T-cell (primary cell): Measurements from ENCODE around the gene CACNA1A. TPM values are rescaled to one million over a fixed set of nuclear protein-coding genes. Genes with fewer than 3 reads are reported as not detected.
"Not testable (repeated sequence)": the region's sequence is repeated elsewhere in the genome, so short reads cannot be mapped to it uniquely, and the experiment has no call there.

ENCODE experiments used
- ATAC-seq, 4 experiments: fragments of 200-7000 bp in 3 of 4; fragments of 150-1000 bp in 1 of 4; cut with Tn5 transposase; replicated peaks in 1 of 4; 1 replicate in 3 of 4; 2 replicates in 1 of 4; pipeline ENCODE4 v1.10.0; 2021; ENCODE audit warnings: moderate library complexity in 3 of 4, mild to moderate bottlenecking in 2 of 4, moderate number of reproducible peaks in 1 of 4
- CTCF ChIA-PET, 2 donors: fragments of 300-600 bp; sonication (Branson Sonifier 250); formaldehyde crosslinking; loops; one replicate each; lab custom pipeline; 2022; ENCODE audit warnings: antibody characterized with exemption in 2 of 2; lab: Charles Lee
- POLR2A ChIA-PET, 2 donors: fragments of 300-600 bp; sonication (Branson Sonifier 250); formaldehyde crosslinking; loops; one replicate each; lab custom pipeline; 2022; ENCODE audit warnings: antibody characterized with exemption in 2 of 2; lab: Charles Lee
- DNase-seq, 35 experiments: peaks; one replicate each; pipeline versions ENCODE4 v3.0.0 to v3.0.0-alpha.2; 2013 to 2023
- H3K27ac ChIP-seq: one replicate; pipeline ENCODE4 v1.5.1; 2013; ENCODE audit warnings: low read length
- H3K27me3 ChIP-seq, 2 experiments: replicated peaks in 1 of 2; 1 replicate in 1 of 2; 2 replicates in 1 of 2; pipeline versions ENCODE4 v1.6.1 to v1.7.0; 2013; ENCODE audit warnings: low read length in 1 of 2, mixed read lengths in 1 of 2; ENCODE audit not compliant: control insufficient read depth in 2 of 2, insufficient read depth in 2 of 2; ENCODE audit errors: extremely low read depth in 1 of 2
- H3K36me3 ChIP-seq, 2 donors: 1 replicate in 1 of 2; 2 replicates in 1 of 2; pipeline versions ENCODE4 v1.6.1 to v1.7.0; 2013; ENCODE audit warnings: low read length in 1 of 2; ENCODE audit not compliant: control insufficient read depth in 2 of 2, insufficient read depth in 1 of 2; ENCODE audit errors: extremely low read depth in 1 of 2
- H3K4me1 ChIP-seq, 2 experiments: 1 replicate in 1 of 2; 2 replicates in 1 of 2; pipeline versions ENCODE4 v1.6.1 to v1.7.0; 2013; ENCODE audit warnings: low read length in 2 of 2, mixed read lengths in 1 of 2; ENCODE audit not compliant: insufficient read depth in 2 of 2, control insufficient read depth in 1 of 2; ENCODE audit errors: extremely low read depth in 1 of 2
- H3K4me3 ChIP-seq, 2 donors: 1 replicate in 1 of 2; 2 replicates in 1 of 2; pipeline versions ENCODE4 v1.5.1 to v1.7.0; 2013; ENCODE audit warnings: mild to moderate bottlenecking in 2 of 2, low read length in 1 of 2, moderate library complexity in 1 of 2; ENCODE audit not compliant: control insufficient read depth in 1 of 2; ENCODE audit errors: extremely low read depth in 1 of 2
- H3K9me3 ChIP-seq: 2 replicates; pipeline ENCODE4 v1.7.0; 2013
- H3K27ac Mint-ChIP-seq, 2 donors: one replicate each; pipeline ENCODE4 v1.8.0; 2020 to 2021; ENCODE audit warnings: mild to moderate bottlenecking in 2 of 2, mixed read lengths in 2 of 2
- H3K27me3 Mint-ChIP-seq, 2 donors: one replicate each; pipeline ENCODE4 v1.8.0; 2021 to 2022; ENCODE audit warnings: mixed read lengths in 2 of 2
- H3K36me3 Mint-ChIP-seq: one replicate; pipeline ENCODE4 v1.8.0; 2021; ENCODE audit warnings: mixed read lengths
- H3K4me1 Mint-ChIP-seq, 3 donors: one replicate each; pipeline ENCODE4 v1.8.0; 2020 to 2022; ENCODE audit warnings: mixed read lengths in 3 of 3, mild to moderate bottlenecking in 1 of 3
- H3K4me3 Mint-ChIP-seq, 3 donors: one replicate each; pipeline ENCODE4 v1.8.0; 2020 to 2022; ENCODE audit warnings: mild to moderate bottlenecking in 3 of 3, mixed read lengths in 3 of 3, moderate library complexity in 3 of 3
- H3K9me3 Mint-ChIP-seq, 3 donors: one replicate each; pipeline ENCODE4 v1.8.0; 2020 to 2022; ENCODE audit warnings: mixed read lengths in 3 of 3
- WGBS: methylation state at CpG from one replicate; pipeline ENCODE4 v1.1.5; 2013; ENCODE audit warnings: missing lambda C conversion rate; ENCODE audit not compliant: insufficient coverage; 5-methylcytosine and 5-hydroxymethylcytosine counted together
- total RNA-seq, 35 experiments: library from RNA in 6 of 35; stranded (reverse) in 6 of 35; fragments of 120-200 nt in 1 of 35; gene quantifications; one replicate each; pipeline versions ENCODE4 v1.2.1 to v1.2.4 and lab custom pipeline; 2013 to 2026

Gene CACNA1A
- total RNA-seq, 5 donors from 2014 or later (not counting 1 experiment from before 2014, with no cell fraction given): 0.33 to 0.89 (median 0.51) TPM

DNA sequence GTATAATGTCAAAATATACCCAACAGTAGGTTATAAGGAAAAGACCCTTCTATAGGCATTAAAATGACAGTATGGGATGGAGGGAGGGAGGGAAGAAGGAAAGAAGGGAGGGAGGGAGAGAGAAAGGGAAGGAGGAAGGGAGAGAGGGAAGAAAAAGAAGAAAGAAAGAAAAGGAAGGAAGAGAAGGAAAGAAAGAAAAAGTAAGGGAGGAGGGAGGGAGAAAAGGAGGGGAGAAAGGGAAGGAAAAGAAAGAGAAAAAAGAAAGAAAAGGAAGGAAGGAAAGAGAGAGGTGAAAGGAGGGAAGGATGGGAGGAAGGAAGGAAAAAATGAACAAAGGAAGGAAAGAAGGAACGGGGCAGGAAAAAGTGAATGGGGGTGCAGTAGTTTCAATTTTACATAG, 35.3 kb upstream of the CACNA1A start:
- no peak overlapping the region for H3K4me3 ChIP-seq
- peaks cover 0 to 30% of the 10 kb centered on the region in 2 experiments for H3K27me3 ChIP-seq
- DNase-seq (no peak), ATAC-seq (no peak)
- no peaks in the 10 kb centered on the region for H3K9me3 ChIP-seq
- peaks cover 0 to 6% (median 0%) of the 10 kb centered on the region in 3 donors for H3K4me1 Mint-ChIP-seq
- H3K27ac ChIP-seq: no peak overlapping the region
- no peaks in the 10 kb centered on the region for H3K36me3 Mint-ChIP-seq
- ChIA-PET CTCF (no interaction called here), POLR2A (no interaction called here)
- peaks cover 0 to 5% (median 4%) of the 10 kb centered on the region in 3 donors for H3K9me3 Mint-ChIP-seq
- H3K36me3 ChIP-seq: no peaks in the 10 kb centered on the region
- no peak overlapping the region for H3K27ac Mint-ChIP-seq
- no peak overlapping the region for H3K4me3 Mint-ChIP-seq
- peaks cover 30 to 39% of the 10 kb centered on the region in 2 donors for H3K27me3 Mint-ChIP-seq
- WGBS: 36% methylated on average over 1 of the region's 1 CpG
- H3K4me1 ChIP-seq: no peaks in the 10 kb centered on the region

- no peak overlapping the region for H3K4me3 Mint-ChIP-seq
Observed at GRCh38 chr19:13539332-13539731, 33.1 kb upstream of the CACNA1A start.

GRCh38 chr19:13538601-13539253, 32.4 kb upstream of the CACNA1A start:
- Mint-ChIP-seq H3K9me3 (peaks cover 0 to 3% (median 3%) of the 10 kb centered on the region in 3 donors), H3K4me1 (peaks cover 0 to 6% (median 0%) of the 10 kb centered on the region in 3 donors), H3K4me3 (no peak overlapping the region), H3K36me3 (no peaks in the 10 kb centered on the region), H3K27ac (no peak overlapping the region), H3K27me3 (peaks cover 32 to 46% of the 10 kb centered on the region in 2 donors)
- H3K4me3 ChIP-seq: no peak overlapping the region
- ChIA-PET CTCF (interaction anchor here (0.5 to 0.6 kb wide), 3 partner anchors 32 to 145 kb away, joined by 3 to 4 read pairs (median 4); partner anchors contain the start of gene CACNA1A (in 1 of the 2)), POLR2A (no interaction called here)
- H3K27ac ChIP-seq: no peak overlapping the region
- DNase-seq (no peak), ATAC-seq (no peak)
- 100% methylated on average over 1 of the region's 7 CpGs for WGBS
- H3K27me3 ChIP-seq: peaks cover 0 to 25% of the 10 kb centered on the region in 2 experiments
- no peaks in the 10 kb centered on the region for H3K9me3 ChIP-seq
- H3K4me1 ChIP-seq: no peaks in the 10 kb centered on the region
- no peaks in the 10 kb centered on the region for H3K36me3 ChIP-seq

More at GRCh38 chr19:13539332-13539731, 33.1 kb upstream of the CACNA1A start:
- Histone ChIP-seq H3K4me3 (no peak overlapping the region), H3K27me3 (peaks cover 0 to 25% of the 10 kb centered on the region in 2 experiments), H3K4me1 (no peaks in the 10 kb centered on the region), H3K27ac (no peak overlapping the region), H3K9me3 (no peaks in the 10 kb centered on the region), H3K36me3 (no peaks in the 10 kb centered on the region)
- no peak for DNase-seq
- POLR2A ChIA-PET: no interaction called here
- peaks cover 0 to 5% (median 4%) of the 10 kb centered on the region in 3 donors for H3K9me3 Mint-ChIP-seq
- no peak for ATAC-seq
- CTCF ChIA-PET: interaction anchor here in 1 of 2 donors (0.6 kb wide), 1 partner anchor 124 kb away, joined by 3 read pairs; no protein-coding TSS in a partner anchor
- peaks cover 0 to 6% (median 0%) of the 10 kb centered on the region in 3 donors for H3K4me1 Mint-ChIP-seq
- H3K27ac Mint-ChIP-seq: no peak overlapping the region
- no peaks in the 10 kb centered on the region for H3K36me3 Mint-ChIP-seq
- WGBS: no CpG with 5 or more reads among the region's 1 CpG
- H3K27me3 Mint-ChIP-seq: peaks cover 30 to 42% of the 10 kb centered on the region in 2 donors

DNA sequence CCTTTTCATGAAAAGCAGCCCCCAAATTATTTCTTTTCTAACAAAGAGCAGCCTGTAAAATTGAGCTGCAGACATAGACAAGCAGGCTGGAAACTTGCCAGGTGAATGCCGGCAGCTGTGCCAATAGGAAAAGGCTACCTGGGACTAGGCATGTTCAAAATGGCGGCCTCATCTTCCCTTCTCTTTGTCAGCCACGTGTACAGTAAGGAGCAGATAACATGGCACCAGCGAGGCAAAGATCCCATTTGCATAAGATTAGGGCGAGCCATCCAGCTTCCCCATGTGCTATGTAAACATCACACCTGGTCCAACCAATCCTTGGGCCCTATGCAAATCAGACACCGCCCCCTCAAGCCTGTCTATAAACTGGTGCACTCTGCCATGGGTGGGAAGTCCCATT, 31.2 kb upstream of the CACNA1A start:
- DNase-seq (no peak), ATAC-seq (no peak)
- ChIA-PET CTCF (no interaction called here), POLR2A (no interaction called here)
- H3K4me1 ChIP-seq: no peaks in the 10 kb centered on the region
- WGBS: 56% methylated on average over 5 of the region's 6 CpGs
- Mint-ChIP-seq H3K4me1 (peaks cover 0 to 6% (median 0%) of the 10 kb centered on the region in 3 donors), H3K9me3 (no peaks in the 10 kb centered on the region), H3K36me3 (no peaks in the 10 kb centered on the region), H3K27me3 (peaks cover 26 to 39% of the 10 kb centered on the region in 2 donors), H3K4me3 (no peak overlapping the region), H3K27ac (no peak overlapping the region)
- H3K4me3 ChIP-seq: no peak overlapping the region
- no peaks in the 10 kb centered on the region for H3K36me3 ChIP-seq
- H3K27ac ChIP-seq: no peak overlapping the region
- peaks cover 0 to 30% of the 10 kb centered on the region in 2 experiments for H3K27me3 ChIP-seq
- no peaks in the 10 kb centered on the region for H3K9me3 ChIP-seq

DNA sequence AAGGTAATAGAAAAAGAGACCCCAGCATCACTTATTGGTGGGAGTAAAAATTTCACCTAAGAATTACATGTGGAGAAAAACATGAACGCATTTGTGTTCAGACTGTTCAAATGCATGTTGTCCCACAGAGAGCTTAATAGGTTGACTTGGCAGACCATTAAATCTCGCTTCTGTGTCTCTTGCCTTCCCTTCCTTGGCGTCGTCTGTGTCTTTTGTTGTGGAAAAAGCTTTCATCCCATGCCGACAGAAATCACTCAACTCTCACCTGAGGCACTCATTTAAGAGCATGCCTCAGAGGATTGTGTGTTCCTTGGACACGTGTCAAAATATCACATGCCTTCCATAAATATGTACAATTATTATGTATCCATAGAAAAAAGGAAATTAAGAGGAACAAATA, 24.4 kb upstream of the CACNA1A start:
- H3K27ac Mint-ChIP-seq: no peak overlapping the region
- POLR2A ChIA-PET: no interaction called here
- H3K36me3 Mint-ChIP-seq: no peaks in the 10 kb centered on the region
- Histone ChIP-seq H3K9me3 (no peaks in the 10 kb centered on the region), H3K4me1 (no peaks in the 10 kb centered on the region), H3K4me3 (no peak overlapping the region), H3K36me3 (no peaks in the 10 kb centered on the region), H3K27ac (no peak overlapping the region), H3K27me3 (peaks cover 2 to 27% of the 10 kb centered on the region in 2 experiments)
- peaks cover 36 to 40% of the 10 kb centered on the region in 2 donors for H3K27me3 Mint-ChIP-seq
- CTCF ChIA-PET: no interaction called here
- H3K9me3 Mint-ChIP-seq: peaks cover 0 to 9% (median 4%) of the 10 kb centered on the region in 3 donors
- no peak for DNase-seq
- 24% methylated on average over 3 of the region's 6 CpGs for WGBS
- no peaks in the 10 kb centered on the region for H3K4me1 Mint-ChIP-seq
- H3K4me3 Mint-ChIP-seq: no peak overlapping the region
- no peak for ATAC-seq

DNA sequence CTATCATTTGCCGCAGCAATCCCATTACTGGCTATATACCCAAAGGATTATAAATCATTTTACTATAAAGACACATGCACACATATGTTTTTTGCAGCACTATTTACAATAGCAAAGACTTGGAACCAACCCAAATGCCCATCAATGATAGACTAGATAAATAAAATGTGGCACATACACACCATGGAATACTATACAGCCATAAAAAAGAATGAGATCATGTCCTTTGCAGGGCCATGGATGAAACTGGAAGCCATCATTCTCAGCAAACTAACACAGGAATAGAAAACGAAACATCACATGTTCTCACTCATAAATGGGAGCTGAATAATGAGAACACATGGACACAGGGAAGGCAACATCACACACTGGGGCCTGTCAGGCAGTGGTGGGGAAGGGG, 23.4 kb upstream of the CACNA1A start:
- no CpG with 5 or more reads among the region's 2 CpGs for WGBS
- ATAC-seq, H3K4me3 Mint-ChIP-seq, H3K27ac Mint-ChIP-seq, H3K4me1 ChIP-seq, H3K4me1 Mint-ChIP-seq, DNase-seq, H3K9me3 ChIP-seq, H3K4me3 ChIP-seq, H3K36me3 ChIP-seq, H3K36me3 Mint-ChIP-seq, H3K27ac ChIP-seq, POLR2A ChIA-PET, CTCF ChIA-PET: not testable (repeated sequence)
- Mint-ChIP-seq H3K9me3 (peaks cover 0 to 11% (median 4%) of the 10 kb centered on the region in 3 donors), H3K27me3 (peaks cover 43 to 46% of the 10 kb centered on the region in 2 donors)
- H3K27me3 ChIP-seq: peaks cover 2 to 31% of the 10 kb centered on the region in 2 experiments
